DOHH2 (cell line): ENCODE data around the gene PRXL2A.
A peak's percentile ranks its signal among the peaks of the same experiment; 100 is the strongest.

Experiments used
- H3F3A ChIP-seq: fragments of 200-600 bp; sonication (generic), shearing (Covaris generic); 2 replicates; pipeline ENCODE4 v1.6.0; 2016; ENCODE audit warnings: antibody characterized with exemption, mild to moderate bottlenecking; ENCODE audit not compliant: control insufficient read depth, insufficient read depth
- H3K27ac ChIP-seq: fragments of 200-600 bp; sonication (generic); 2 replicates; pipeline ENCODE4 v1.5.1; 2014; ENCODE audit warnings: low read depth, mild to moderate bottlenecking, low read length, moderate library complexity
- H3K27me3 ChIP-seq: fragments of 200-600 bp; sonication (generic); 2 replicates; pipeline ENCODE4 v1.6.1; 2014; ENCODE audit warnings: mild to moderate bottlenecking, low read length, mixed read lengths; ENCODE audit not compliant: control insufficient read depth
- H3K36me3 ChIP-seq: fragments of 200-600 bp; sonication (generic); 2 replicates; pipeline ENCODE4 v1.6.1; 2014; ENCODE audit warnings: mild to moderate bottlenecking, low read length, moderate library complexity, mixed read lengths; ENCODE audit not compliant: control insufficient read depth
- H3K4me1 ChIP-seq: fragments of 200-600 bp; sonication (generic); 2 replicates; pipeline ENCODE4 v1.6.1; 2014; ENCODE audit warnings: mild to moderate bottlenecking, low read length, mixed read lengths; ENCODE audit not compliant: control insufficient read depth
- H3K4me2 ChIP-seq: fragments of 200-600 bp; sonication (generic); 2 replicates; pipeline ENCODE4 v1.6.0; 2014; ENCODE audit warnings: mild to moderate bottlenecking, low read length, moderate library complexity
- H3K4me3 ChIP-seq: fragments of 200-600 bp; sonication (generic); 2 replicates; pipeline ENCODE4 v1.5.1; 2014; ENCODE audit warnings: mild to moderate bottlenecking, low read length, mixed read lengths
- H3K79me2 ChIP-seq: fragments of 200-600 bp; sonication (generic); 2 replicates; pipeline ENCODE4 v1.6.1; 2014; ENCODE audit warnings: mild to moderate bottlenecking, low read length, mixed read lengths; ENCODE audit not compliant: control insufficient read depth
- H3K9me2 ChIP-seq: fragments of 200-600 bp; sonication (generic); replicated peaks from 2 replicates; pipeline ENCODE4 v1.6.1; 2014; ENCODE audit warnings: mild to moderate bottlenecking, low read length, mixed read lengths; ENCODE audit not compliant: control insufficient read depth
- H3K9me3 ChIP-seq: fragments of 200-600 bp; sonication (generic); 2 replicates; pipeline ENCODE4 v1.6.1; 2014; ENCODE audit warnings: antibody characterized with exemption, low read length, mixed read lengths; ENCODE audit not compliant: control insufficient read depth, insufficient read depth
- H4K20me1 ChIP-seq: fragments of 200-600 bp; sonication (generic); 2 replicates; pipeline ENCODE4 v1.6.0; 2014; ENCODE audit warnings: low read depth, mild to moderate bottlenecking, antibody characterized with exemption, low read length, moderate library complexity; ENCODE audit not compliant: control insufficient read depth, insufficient read depth
- CTCF ChIP-seq: fragments of 200-600 bp; sonication (generic); IDR thresholded peaks from one replicate; pipeline ENCODE4 v1.5.1; 2014; ENCODE audit warnings: antibody characterized with exemption, mild to moderate bottlenecking, low read depth, low read length; ENCODE audit not compliant: poor library complexity, severe bottlenecking
- EZH2phosphoT487 ChIP-seq: fragments of 200-600 bp; sonication (generic); IDR thresholded peaks from 2 replicates; pipeline ENCODE4 v1.6.1; 2017; ENCODE audit warnings: borderline replicate concordance, mild to moderate bottlenecking, antibody characterized with exemption, low read length, moderate library complexity, mixed read lengths

PRXL2A gene

DNA sequence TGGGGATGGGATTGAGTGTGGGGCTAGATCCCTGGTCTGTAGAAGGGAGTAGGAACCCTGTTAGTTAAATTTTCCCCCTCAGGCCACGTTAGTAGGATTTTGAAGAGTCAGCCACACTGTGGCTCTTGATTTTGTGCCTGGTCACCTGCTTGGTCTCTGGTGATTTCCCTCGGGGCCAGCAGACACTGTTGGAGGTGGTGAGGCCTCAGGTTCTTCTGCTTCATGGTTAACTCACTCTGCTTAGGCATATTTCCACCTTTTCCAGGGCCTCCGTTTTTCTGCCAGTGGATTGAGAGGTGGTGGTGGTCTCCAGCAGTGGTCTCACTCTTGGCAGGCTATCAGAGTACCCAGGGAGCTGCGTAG lies 49.9 kb downstream of the PRXL2A start:
- Histone ChIP-seq H3K27me3 (no peaks in the 10 kb centered on the region), H3K27ac (no peak overlapping the region), H3K4me2 (no peak overlapping the region), H4K20me1 (peaks cover 11% of the 10 kb centered on the region), H3K4me3 (no peak overlapping the region), H3F3A (0 out of 2 replicates have a peak, but pooled peaks cover 2% of the 10 kb centered on the region), H3K9me3 (no peaks in the 10 kb centered on the region), H3K36me3 (no peaks in the 10 kb centered on the region), H3K4me1 (peaks cover 81% of the 10 kb centered on the region), H3K9me2 (no peaks in the 10 kb centered on the region), H3K79me2 (peaks cover 85% of the 10 kb centered on the region)
- TF ChIP-seq CTCF (no peak), EZH2phosphoT487 (no peak)

- Histone ChIP-seq H4K20me1 (peaks cover 11% of the 10 kb centered on the region), H3K9me3 (no peaks in the 10 kb centered on the region), H3K36me3 (peaks cover 2% of the 10 kb centered on the region; the same call in 1 of the 2 replicates), H3K4me1 (peaks cover 81% of the 10 kb centered on the region), H3F3A (no peaks in the 10 kb centered on the region), H3K4me2 (peak overlapping the region; percentile 27), H3K4me3 (no peak overlapping the region), H3K79me2 (peaks cover 89% of the 10 kb centered on the region), H3K27me3 (no peaks in the 10 kb centered on the region), H3K9me2 (no peaks in the 10 kb centered on the region), H3K27ac (no peak overlapping the region)
- TF ChIP-seq CTCF = no peak
- no peak for TF ChIP-seq EZH2phosphoT487
Measured at GRCh38 chr10:80458638-80459037, 50.3 kb downstream of the PRXL2A start.

DNA sequence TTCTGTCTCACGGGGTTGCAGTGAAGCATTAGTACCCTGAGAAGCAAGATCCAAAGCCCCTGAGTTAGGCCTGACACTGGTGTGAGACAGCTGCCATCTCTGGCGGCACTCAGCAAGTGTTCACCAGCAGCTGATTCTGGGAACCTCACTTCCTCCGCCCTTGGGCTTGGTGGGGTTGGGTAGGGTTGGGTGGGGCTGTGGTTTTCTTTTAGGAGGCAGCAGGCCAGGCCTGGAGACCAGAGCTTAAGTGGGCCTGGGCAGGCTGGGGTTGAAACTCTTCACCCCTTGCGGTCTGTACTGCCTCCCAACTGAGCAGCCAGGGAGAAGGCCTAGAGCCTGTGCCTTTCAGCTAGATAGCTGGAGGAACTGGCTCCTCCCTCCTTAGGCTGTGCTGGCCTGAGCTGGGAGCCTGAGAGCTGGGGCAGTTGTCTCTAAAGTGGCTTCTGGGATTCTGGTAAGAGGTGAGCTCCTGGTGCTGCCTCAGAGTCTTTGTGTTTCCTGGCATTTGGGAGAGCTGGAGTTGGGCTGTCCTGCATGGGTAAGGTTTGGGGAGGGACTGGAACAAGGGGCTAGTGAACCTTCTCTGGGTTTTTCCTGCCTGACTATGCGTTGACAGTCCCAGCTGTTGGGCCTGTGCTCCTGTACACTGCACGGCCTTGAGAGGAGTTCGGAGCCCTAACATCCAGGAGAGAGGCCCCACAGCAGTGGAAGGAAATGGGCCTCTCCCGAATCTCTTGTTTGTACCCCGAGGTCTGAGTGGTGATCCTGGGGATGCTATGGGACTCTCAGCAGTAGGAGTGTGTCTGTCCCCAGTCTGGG lies 50.9 kb downstream of the PRXL2A start:
- Histone ChIP-seq H3K4me1 (peaks cover 86% of the 10 kb centered on the region), H3K27me3 (no peaks in the 10 kb centered on the region), H3K27ac (no peak overlapping the region), H3K9me2 (no peaks in the 10 kb centered on the region), H3K4me3 (no peak overlapping the region), H4K20me1 (peaks cover 11% of the 10 kb centered on the region), H3K79me2 (peaks cover 95% of the 10 kb centered on the region), H3K9me3 (no peaks in the 10 kb centered on the region), H3K36me3 (peaks cover 5% of the 10 kb centered on the region; the same call in 1 of the 2 replicates), H3K4me2 (peak overlapping the region; percentile 27), H3F3A (no peaks in the 10 kb centered on the region)
- TF ChIP-seq EZH2phosphoT487 = no peak
- TF ChIP-seq CTCF = no peak
